ENCODE measurements around the gene TMEM232.
A peak's percentile ranks its signal among the peaks of the same experiment; 100 is the strongest.

TMEM232 gene

GRCh38 chr5:110726249-110727024 is at the start of gene TMEM232:
TSS of gene TMEM232 (minus strand) at chr5:110726671. CDS start at chr5:110667352, 59,319 bp downstream.
- Histone ChIP-seq H3K4me1 (ENCODE audit: control insufficient read depth in 2 of 2, insufficient read depth in 2 of 2, low read length in 2 of 2) (no peaks in the 10 kb centered on the region), H3K36me3 (ENCODE audit: control insufficient read depth in 2 of 2, insufficient read depth in 2 of 2, low read length in 2 of 2) (no peaks in the 10 kb centered on the region), H3K27ac (ENCODE audit: low read depth in 2 of 2, low read length in 2 of 2) (peak within 1 kb of the TSS; percentile 5 to 15), H3K9ac (ENCODE audit: low read depth in 1 of 2, low read length in 2 of 2) (peak within 1 kb of the TSS; percentile 19 to 50), H3K9me3 (ENCODE audit: control insufficient read depth in 2 of 2, low read length in 2 of 2) (no peaks in the 10 kb centered on the region), H3K4me3 (ENCODE audit: low read length in 2 of 2) (peak within 1 kb of the TSS; percentile 72 to 82), H3K27me3 (ENCODE audit: control insufficient read depth in 2 of 2, insufficient read depth in 2 of 2, low read length in 2 of 2) (no peaks in the 10 kb centered on the region)

DNA sequence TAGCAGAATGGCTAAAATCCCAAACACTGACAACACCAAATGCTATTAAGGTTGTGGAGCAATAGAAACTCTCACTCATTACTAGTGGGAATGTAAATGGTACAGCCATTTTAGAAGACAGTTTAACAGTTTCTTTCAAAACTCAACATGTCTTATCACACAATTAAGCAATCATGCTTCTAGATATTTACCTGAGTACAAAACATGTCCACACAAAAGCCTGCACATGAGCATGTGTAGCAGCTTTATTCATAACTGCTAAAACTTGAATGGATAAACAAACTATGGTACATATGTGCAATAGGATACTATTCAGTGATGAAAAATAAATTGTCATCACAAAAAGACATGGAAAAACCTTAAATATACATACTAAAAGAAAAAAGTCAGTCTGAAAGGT is 43.8 kb upstream of the TMEM232 start:
- Histone ChIP-seq H3K27ac (ENCODE audit: low read depth in 2 of 2, low read length in 2 of 2) (no peak overlapping the region), H3K4me3 (ENCODE audit: low read length in 2 of 2) (no peak overlapping the region), H3K9ac (ENCODE audit: low read depth in 1 of 2, low read length in 2 of 2) (no peak overlapping the region), H3K36me3 (ENCODE audit: control insufficient read depth in 2 of 2, insufficient read depth in 2 of 2, low read length in 2 of 2) (no peaks in the 10 kb centered on the region), H3K27me3 (ENCODE audit: control insufficient read depth in 2 of 2, insufficient read depth in 2 of 2, low read length in 2 of 2) (no peaks in the 10 kb centered on the region), H3K4me1 (ENCODE audit: control insufficient read depth in 2 of 2, insufficient read depth in 2 of 2, low read length in 2 of 2) (no peaks in the 10 kb centered on the region), H3K9me3 (ENCODE audit: control insufficient read depth in 2 of 2, low read length in 2 of 2) (no peaks in the 10 kb centered on the region)

- Histone ChIP-seq H3K9me3 (ENCODE audit: control insufficient read depth in 2 of 2, low read length in 2 of 2) (no peaks in the 10 kb centered on the region), H3K4me3 (ENCODE audit: low read length in 2 of 2) (no peak overlapping the region), H3K36me3 (ENCODE audit: control insufficient read depth in 2 of 2, insufficient read depth in 2 of 2, low read length in 2 of 2) (no peaks in the 10 kb centered on the region), H3K27me3 (ENCODE audit: control insufficient read depth in 2 of 2, insufficient read depth in 2 of 2, low read length in 2 of 2) (no peaks in the 10 kb centered on the region), H3K4me1 (ENCODE audit: control insufficient read depth in 2 of 2, insufficient read depth in 2 of 2, low read length in 2 of 2) (no peaks in the 10 kb centered on the region), H3K27ac (ENCODE audit: low read depth in 2 of 2, low read length in 2 of 2) (no peak overlapping the region), H3K9ac (ENCODE audit: low read depth in 1 of 2, low read length in 2 of 2) (no peak overlapping the region)
Measured at GRCh38 chr5:110769000-110769681, 42.7 kb upstream of the TMEM232 start.

DNA sequence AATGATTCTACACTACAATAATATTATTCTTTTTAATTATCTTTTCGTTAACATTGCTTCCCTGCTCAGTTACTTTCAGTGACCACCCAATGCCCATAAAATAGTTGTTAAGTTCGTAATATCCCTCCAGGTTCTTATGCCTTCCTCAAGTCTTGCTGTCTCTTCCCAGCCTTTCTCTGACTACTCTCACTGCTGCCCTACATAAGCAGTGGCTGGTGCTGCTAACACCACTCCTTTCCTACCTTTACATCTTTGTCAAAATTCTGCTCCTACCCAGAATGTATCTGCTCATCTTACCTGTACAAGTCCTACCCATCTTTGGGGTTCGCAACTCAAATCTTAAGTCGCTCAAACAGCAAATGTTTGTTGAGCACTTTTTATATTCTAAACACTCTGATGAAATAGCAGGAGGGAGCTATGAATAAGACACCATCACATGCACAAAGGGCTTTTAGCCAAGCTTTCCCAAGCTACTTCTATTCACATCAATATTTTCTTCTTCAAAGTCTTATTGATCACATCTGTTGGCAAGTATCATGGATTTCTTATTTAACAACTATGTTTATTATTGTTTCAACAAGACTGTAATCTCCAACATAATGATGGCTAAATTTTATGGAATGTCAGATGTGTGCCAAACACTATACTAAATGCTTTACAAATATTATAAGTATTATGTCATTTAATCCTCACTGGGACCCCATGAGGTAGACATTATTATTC is 41.8 kb upstream of the TMEM232 start:
- H3K36me3 ChIP-seq (ENCODE audit: control insufficient read depth in 2 of 2, insufficient read depth in 2 of 2, low read length in 2 of 2): no peaks in the 10 kb centered on the region
- H3K4me3 ChIP-seq (ENCODE audit: low read length in 2 of 2): no peak overlapping the region
- no peaks in the 10 kb centered on the region for H3K9me3 ChIP-seq (ENCODE audit: control insufficient read depth in 2 of 2, low read length in 2 of 2)
- H3K4me1 ChIP-seq (ENCODE audit: control insufficient read depth in 2 of 2, insufficient read depth in 2 of 2, low read length in 2 of 2): no peaks in the 10 kb centered on the region
- no peak overlapping the region for H3K27ac ChIP-seq (ENCODE audit: low read depth in 2 of 2, low read length in 2 of 2)
- H3K9ac ChIP-seq (ENCODE audit: low read depth in 1 of 2, low read length in 2 of 2): no peak overlapping the region
- no peaks in the 10 kb centered on the region for H3K27me3 ChIP-seq (ENCODE audit: control insufficient read depth in 2 of 2, insufficient read depth in 2 of 2, low read length in 2 of 2)

DNA sequence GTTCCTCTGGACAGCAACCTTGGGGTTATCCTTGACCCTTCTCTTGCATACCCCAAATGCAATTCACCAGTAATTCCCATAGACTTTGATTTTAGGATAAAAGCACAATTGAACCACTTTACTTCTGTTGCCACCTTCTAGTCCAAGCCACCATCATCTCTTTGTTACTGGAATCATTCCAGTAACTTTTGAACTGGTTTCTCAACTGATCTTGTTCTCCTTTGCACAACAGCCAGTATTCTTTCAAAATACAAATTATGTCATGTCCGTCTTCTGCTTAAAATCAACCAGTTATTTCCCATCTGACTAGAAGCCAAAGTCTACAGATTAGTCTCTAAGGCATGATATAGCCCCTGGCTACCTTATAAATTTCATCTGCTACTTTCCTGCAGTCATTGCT is 33.7 kb upstream of the TMEM232 start:
- Histone ChIP-seq H3K4me1 (ENCODE audit: control insufficient read depth in 2 of 2, insufficient read depth in 2 of 2, low read length in 2 of 2) (no peaks in the 10 kb centered on the region), H3K27ac (ENCODE audit: low read depth in 2 of 2, low read length in 2 of 2) (no peak overlapping the region), H3K9ac (ENCODE audit: low read depth in 1 of 2, low read length in 2 of 2) (no peak overlapping the region), H3K36me3 (ENCODE audit: control insufficient read depth in 2 of 2, insufficient read depth in 2 of 2, low read length in 2 of 2) (peaks cover 29 to 31% of the 10 kb centered on the region in 2 donors), H3K9me3 (ENCODE audit: control insufficient read depth in 2 of 2, low read length in 2 of 2) (no peaks in the 10 kb centered on the region), H3K4me3 (ENCODE audit: low read length in 2 of 2) (no peak overlapping the region), H3K27me3 (ENCODE audit: control insufficient read depth in 2 of 2, insufficient read depth in 2 of 2, low read length in 2 of 2) (no peaks in the 10 kb centered on the region)

DNA sequence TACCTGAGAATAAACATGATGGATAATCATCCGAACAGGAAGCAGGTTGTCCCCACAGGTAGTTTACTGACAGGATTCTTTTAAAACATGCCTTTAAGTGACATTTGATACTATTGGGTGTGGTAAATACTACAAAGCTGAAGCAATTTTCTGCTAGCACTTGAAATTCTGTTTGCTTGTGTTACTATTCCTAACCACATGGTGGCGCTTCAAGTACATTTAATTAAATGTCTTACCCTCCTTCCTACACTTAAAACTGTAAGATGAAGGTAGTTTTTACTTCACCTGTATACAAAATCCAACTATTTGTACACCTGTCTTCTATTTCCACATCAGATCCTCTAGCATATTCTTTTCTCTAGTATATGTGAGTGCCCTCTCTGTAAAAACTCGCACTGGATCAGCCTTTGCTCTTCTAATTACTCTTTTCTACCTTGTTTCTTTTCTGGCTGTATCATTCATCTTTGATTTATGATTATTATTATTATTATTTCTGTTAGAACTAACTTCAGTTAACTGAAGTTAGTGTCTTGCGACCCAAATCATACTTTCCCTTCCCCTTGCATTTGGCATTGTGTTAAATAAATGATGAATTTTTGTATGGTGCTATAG is 30.8 kb upstream of the TMEM232 start:
- H3K27ac ChIP-seq (ENCODE audit: low read depth in 2 of 2, low read length in 2 of 2): no peak overlapping the region
- H3K4me1 ChIP-seq (ENCODE audit: control insufficient read depth in 2 of 2, insufficient read depth in 2 of 2, low read length in 2 of 2): no peaks in the 10 kb centered on the region
- no peaks in the 10 kb centered on the region for H3K27me3 ChIP-seq (ENCODE audit: control insufficient read depth in 2 of 2, insufficient read depth in 2 of 2, low read length in 2 of 2)
- no peak overlapping the region for H3K4me3 ChIP-seq (ENCODE audit: low read length in 2 of 2)
- H3K36me3 ChIP-seq (ENCODE audit: control insufficient read depth in 2 of 2, insufficient read depth in 2 of 2, low read length in 2 of 2): peaks cover 24 to 25% of the 10 kb centered on the region in 2 donors
- H3K9me3 ChIP-seq (ENCODE audit: control insufficient read depth in 2 of 2, low read length in 2 of 2): no peaks in the 10 kb centered on the region
- no peak overlapping the region for H3K9ac ChIP-seq (ENCODE audit: low read depth in 1 of 2, low read length in 2 of 2)

- Histone ChIP-seq H3K9me3 (ENCODE audit: control insufficient read depth in 2 of 2, low read length in 2 of 2) (no peaks in the 10 kb centered on the region), H3K9ac (ENCODE audit: low read depth in 1 of 2, low read length in 2 of 2) (no peak overlapping the region), H3K27ac (ENCODE audit: low read depth in 2 of 2, low read length in 2 of 2) (no peak overlapping the region), H3K27me3 (ENCODE audit: control insufficient read depth in 2 of 2, insufficient read depth in 2 of 2, low read length in 2 of 2) (no peaks in the 10 kb centered on the region), H3K36me3 (ENCODE audit: control insufficient read depth in 2 of 2, insufficient read depth in 2 of 2, low read length in 2 of 2) (peaks cover 4 to 10% of the 10 kb centered on the region in 2 donors), H3K4me1 (ENCODE audit: control insufficient read depth in 2 of 2, insufficient read depth in 2 of 2, low read length in 2 of 2) (no peaks in the 10 kb centered on the region), H3K4me3 (ENCODE audit: low read length in 2 of 2) (no peak overlapping the region)
Measured at GRCh38 chr5:110754181-110754580, 27.7 kb upstream of the TMEM232 start.

DNA sequence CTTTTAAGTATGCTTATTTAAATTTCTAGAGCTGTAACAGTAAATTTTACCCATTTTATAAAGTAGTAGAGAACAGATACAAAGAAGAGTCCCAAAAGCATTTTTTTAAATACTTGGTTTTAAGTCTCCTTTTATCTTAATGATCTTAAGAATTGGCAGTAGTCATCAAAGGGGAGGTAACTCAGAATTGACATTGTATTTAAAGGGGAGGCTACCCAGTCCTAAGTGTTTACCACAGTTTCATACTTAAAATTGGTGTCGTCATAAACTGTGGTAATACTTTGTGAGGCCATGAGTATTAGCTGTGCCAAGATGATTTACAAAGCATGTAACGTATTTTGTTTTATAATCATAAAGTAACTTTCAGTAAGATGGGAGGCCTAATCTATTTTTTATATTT is 27.1 kb upstream of the TMEM232 start:
- H3K36me3 ChIP-seq (ENCODE audit: control insufficient read depth in 2 of 2, insufficient read depth in 2 of 2, low read length in 2 of 2): peaks cover 8 to 10% of the 10 kb centered on the region in 2 donors
- no peaks in the 10 kb centered on the region for H3K27me3 ChIP-seq (ENCODE audit: control insufficient read depth in 2 of 2, insufficient read depth in 2 of 2, low read length in 2 of 2)
- H3K4me3 ChIP-seq (ENCODE audit: low read length in 2 of 2): no peak overlapping the region

DNA sequence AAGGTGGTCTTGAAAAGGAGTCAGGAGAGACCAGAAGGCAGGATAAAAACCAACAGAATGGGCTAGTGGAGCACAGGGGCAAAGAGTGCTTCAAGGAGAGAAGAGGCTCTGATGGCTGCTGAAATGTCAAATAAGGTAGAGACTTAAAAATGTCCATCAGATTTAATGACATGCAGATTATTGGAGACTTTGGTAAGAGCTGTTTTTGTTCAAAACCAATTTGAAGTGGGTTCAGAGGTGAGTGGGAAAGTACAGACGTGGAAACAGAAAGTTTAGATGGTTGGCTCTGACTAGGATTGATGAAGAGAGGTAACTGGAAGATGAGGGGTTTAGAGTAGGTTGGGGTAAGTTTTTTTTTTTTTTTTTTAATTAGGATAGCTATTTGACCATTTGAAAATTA is 26.5 kb upstream of the TMEM232 start:
- H3K4me1 ChIP-seq (ENCODE audit: control insufficient read depth in 2 of 2, insufficient read depth in 2 of 2, low read length in 2 of 2): no peaks in the 10 kb centered on the region
- no peak overlapping the region for H3K4me3 ChIP-seq (ENCODE audit: low read length in 2 of 2)
- no peaks in the 10 kb centered on the region for H3K9me3 ChIP-seq (ENCODE audit: control insufficient read depth in 2 of 2, low read length in 2 of 2)
- peaks cover 11 to 13% of the 10 kb centered on the region in 2 donors for H3K36me3 ChIP-seq (ENCODE audit: control insufficient read depth in 2 of 2, insufficient read depth in 2 of 2, low read length in 2 of 2)
- no peak overlapping the region for H3K9ac ChIP-seq (ENCODE audit: low read depth in 1 of 2, low read length in 2 of 2)
- H3K27me3 ChIP-seq (ENCODE audit: control insufficient read depth in 2 of 2, insufficient read depth in 2 of 2, low read length in 2 of 2): no peaks in the 10 kb centered on the region
- H3K27ac ChIP-seq (ENCODE audit: low read depth in 2 of 2, low read length in 2 of 2): peak overlapping the region in 1 of 2 donors; percentile 35

More for the DNA sequence above, 27.1 kb upstream of the TMEM232 start:
- Histone ChIP-seq H3K9me3 (ENCODE audit: control insufficient read depth in 2 of 2, low read length in 2 of 2) (no peaks in the 10 kb centered on the region), H3K27ac (ENCODE audit: low read depth in 2 of 2, low read length in 2 of 2) (no peak overlapping the region), H3K9ac (ENCODE audit: low read depth in 1 of 2, low read length in 2 of 2) (no peak overlapping the region), H3K4me1 (ENCODE audit: control insufficient read depth in 2 of 2, insufficient read depth in 2 of 2, low read length in 2 of 2) (no peaks in the 10 kb centered on the region)

All from mucosa of rectum (tissue), 2 donors.